HepG2 (cell line): ENCODE measurements around the gene ATG9A. TPM values are rescaled to one million over a fixed set of nuclear protein-coding genes. Genes with fewer than 3 reads are reported as not detected.
A peak's percentile ranks its signal among the peaks of the same experiment; 100 is the strongest.

ENCODE experiments used
- EEA1 ChIP-seq: sonication (generic); formaldehyde crosslinking; IDR thresholded peaks from 2 replicates; pipeline ENCODE4 v1.5.1; 2020; ENCODE audit warnings: mild to moderate bottlenecking, missing genetic modification reagents, borderline replicate concordance
- ETV6 ChIP-seq: sonication (generic); formaldehyde crosslinking; conservative IDR thresholded peaks from 2 replicates; pipeline ENCODE4 v1.4.0; 2020; ENCODE audit warnings: missing genetic modification reagents
- FOXO1 ChIP-seq: sonication (generic); formaldehyde crosslinking; IDR thresholded peaks from 2 replicates; pipeline ENCODE4 v1.4.0; 2020; ENCODE audit warnings: missing genetic modification reagents
- HNRNPLL ChIP-seq: fragments of 200-400 bp; formaldehyde crosslinking; IDR thresholded peaks from 2 replicates; pipeline ENCODE4 v1.6.1; 2017; ENCODE audit warnings: mild to moderate bottlenecking, low read depth, low read length; ENCODE audit not compliant: poor library complexity, severe bottlenecking
- HOXA3 ChIP-seq: sonication (generic); formaldehyde crosslinking; IDR thresholded peaks from 2 replicates; pipeline ENCODE4 v1.5.0; 2020; ENCODE audit warnings: missing genetic modification reagents
- KLF15 ChIP-seq: sonication (generic); formaldehyde crosslinking; IDR thresholded peaks from 2 replicates; pipeline ENCODE4 v1.8.1; 2023; ENCODE audit warnings: borderline replicate concordance, mild to moderate bottlenecking, inconsistent platforms, missing genetic modification reagents, mixed read lengths
- MBNL3 ChIP-seq: fragments of 250-450 bp; sonication (Bioruptor Pico); conservative IDR thresholded peaks from 2 replicates; pipeline ENCODE4 v1.8.0; 2022; ENCODE audit warnings: mild to moderate bottlenecking, inconsistent platforms
- NCOR1 ChIP-seq: fragments of 200-600 bp; sonication (generic); IDR thresholded peaks from 2 replicates; pipeline ENCODE4 v1.7.0; 2017; ENCODE audit warnings: antibody characterized with exemption, low read length, borderline replicate concordance
- NFKBIZ ChIP-seq: IDR thresholded peaks from 2 replicates; pipeline ENCODE4 v1.6.1; 2018; ENCODE audit warnings: missing genetic modification reagents, missing compliant biosample characterization
- NR2F2 ChIP-seq: IDR thresholded peaks from 2 replicates; pipeline ENCODE4 v1.6.1; 2012; ENCODE audit warnings: low read depth, inconsistent platforms, borderline replicate concordance
- TAF1 ChIP-seq: sonication (generic); formaldehyde crosslinking; IDR thresholded peaks from 2 replicates; pipeline ENCODE4 v1.4.0; 2020; ENCODE audit warnings: missing genetic modification reagents
- ZBTB3 ChIP-seq: sonication (generic); formaldehyde crosslinking; IDR thresholded peaks from 2 replicates; pipeline ENCODE4 v1.4.0; 2020; ENCODE audit warnings: low read depth, mild to moderate bottlenecking, moderate library complexity, missing genetic modification reagents, borderline replicate concordance
- ZC3H13 ChIP-seq: sonication (generic); formaldehyde crosslinking; IDR thresholded peaks from 2 replicates; pipeline ENCODE4 v1.8.1; 2023; ENCODE audit warnings: mild to moderate bottlenecking, missing genetic modification reagents, moderate library complexity
- ZC3H4 ChIP-seq: sonication (generic); formaldehyde crosslinking; IDR thresholded peaks from 2 replicates; pipeline ENCODE4 v1.4.0; 2020; ENCODE audit warnings: missing genetic modification reagents, borderline replicate concordance
- ZMYM2 ChIP-seq: sonication (generic); formaldehyde crosslinking; IDR thresholded peaks from 2 replicates; pipeline ENCODE4 v1.8.0; 2022; ENCODE audit warnings: mild to moderate bottlenecking, missing genetic modification reagents
- ZNF225 ChIP-seq: sonication (generic); formaldehyde crosslinking; IDR thresholded peaks from 2 replicates; pipeline ENCODE4 v1.4.0; 2020; ENCODE audit warnings: mild to moderate bottlenecking, missing genetic modification reagents
- ZNF253 ChIP-seq: sonication (generic); formaldehyde crosslinking; IDR thresholded peaks from 2 replicates; pipeline ENCODE4 v1.8.0; 2022; ENCODE audit warnings: mild to moderate bottlenecking, missing genetic modification reagents, borderline replicate concordance
- ZNF572 ChIP-seq: sonication (generic); formaldehyde crosslinking; IDR thresholded peaks from 2 replicates; pipeline ENCODE4 v1.5.1; 2020; ENCODE audit warnings: mild to moderate bottlenecking, missing genetic modification reagents
- ZNF788 ChIP-seq: sonication (generic); formaldehyde crosslinking; IDR thresholded peaks from 2 replicates; pipeline ENCODE4 v1.5.0; 2020; ENCODE audit warnings: mild to moderate bottlenecking, missing genetic modification reagents, borderline replicate concordance
- ZNF792 ChIP-seq: IDR thresholded peaks from 2 replicates; pipeline ENCODE4 v1.6.1; 2016
- ZNF878 ChIP-seq: sonication (generic); formaldehyde crosslinking; IDR thresholded peaks from 2 replicates; pipeline ENCODE4 v1.8.1; 2023; ENCODE audit warnings: mild to moderate bottlenecking, missing genetic modification reagents, moderate library complexity
- ZSCAN9 ChIP-seq: IDR thresholded peaks from 2 replicates; pipeline ENCODE4 v1.6.1; 2016; ENCODE audit warnings: borderline replicate concordance
- polyA plus RNA-seq, 8 experiments: library from polyadenylated mRNA; depleted of rRNA in 3 of 8; stranded (reverse) in 7 of 8; unstranded in 1 of 8; fragments of >200 nt; fragmentation: Illumina TruSeq in 4 of 8; extraction: Trizol in 4 of 8; gene quantifications; 2 replicates each; pipeline versions ENCODE4 v1.2.1 to v1.2.3, GENCODE V29; 2011 to 2016; ENCODE audit warnings: low read depth in 4 of 8, missing spikeins in 1 of 8, mixed read lengths in 1 of 8; ENCODE audit not compliant: insufficient read depth in 1 of 8
- total RNA-seq, 5 experiments: library from RNA; depleted of rRNA; stranded (reverse); fragments of >200 nt; fragmentation: Illumina TruSeq; extraction: Trizol; gene quantifications; 2 replicates each; pipeline ENCODE4 v1.2.3, GENCODE V29; 2016; ENCODE audit warnings: low read depth in 1 of 5
- TF ChIP-seq, protein P1 (sequence below): sonication (generic); formaldehyde crosslinking; IDR thresholded peaks from 2 replicates; pipeline ENCODE4 v1.8.0; 2022; ENCODE audit warnings: missing genetic modification reagents, mild to moderate bottlenecking, moderate library complexity, borderline replicate concordance
- TF ChIP-seq, protein P2 (sequence below): sonication (generic); formaldehyde crosslinking; IDR thresholded peaks from 2 replicates; pipeline ENCODE4 v1.5.0; 2020; ENCODE audit warnings: missing genetic modification reagents, mild to moderate bottlenecking, borderline replicate concordance

ATG9A gene
- total and polyA plus RNA-seq, 2 of the 13 experiments (the other 11 are each of a cell fraction or from before 2014, with no cell fraction given), result 35.0 to 131 TPM

DNA sequence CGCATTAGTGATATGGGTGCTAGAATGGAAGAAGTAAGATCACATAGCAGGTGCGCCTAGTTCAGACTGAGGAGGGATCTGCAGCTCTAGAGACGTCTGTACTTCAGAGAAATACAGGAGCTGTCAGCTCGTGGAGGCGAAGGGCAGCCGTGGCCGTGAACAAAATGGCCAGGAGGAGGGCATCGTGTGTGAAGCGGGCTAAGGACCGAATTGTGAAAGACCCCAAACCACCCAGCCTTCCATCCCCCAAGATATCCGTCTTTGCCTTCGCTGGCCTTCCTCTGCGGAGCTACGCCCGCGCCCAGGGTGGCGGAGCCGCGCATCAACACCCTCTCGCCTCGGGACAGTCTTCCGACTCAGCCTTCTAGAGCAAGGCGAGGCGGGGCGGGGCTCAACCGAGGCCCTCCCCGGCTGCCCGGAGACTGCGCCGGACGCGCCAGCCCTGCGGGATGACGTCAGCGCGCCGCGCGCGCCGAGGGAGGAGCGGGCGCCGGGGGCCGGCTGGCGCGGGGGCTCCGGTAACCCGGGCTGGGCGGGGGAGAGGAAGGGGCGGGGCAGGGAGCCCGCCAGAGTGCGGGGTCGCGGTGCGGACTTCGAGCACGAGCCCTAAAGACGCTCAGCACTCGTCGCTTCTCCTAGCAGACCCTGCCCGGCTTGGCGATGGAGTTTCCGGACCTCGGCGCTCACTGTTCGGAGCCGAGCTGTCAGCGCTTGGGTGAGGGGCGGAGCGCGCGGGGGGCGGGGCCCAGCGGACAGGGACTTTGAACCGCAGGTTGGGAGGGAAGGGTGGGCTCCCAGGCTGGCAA lies 22.9 kb downstream of the ATG9A start, which contains the start of gene ZFAND2B (continued):
- TF ChIP-seq ZNF225 (CRISPR knock-in tag) (peak; percentile 59; the same call in 1 of the 2 replicates), NFKBIZ (CRISPR knock-in tag) (peak; percentile 66; the same call in 1 of the 2 replicates), ZC3H4 (CRISPR knock-in tag) (peak; percentile 66; the same call in 1 of the 2 replicates), HOXA3 (peak; percentile 90), KLF15 (CRISPR knock-in tag) (no peak), EEA1 (CRISPR knock-in tag) (no peak; the same call in 1 of the 2 replicates), ZMYM2 (CRISPR knock-in tag) (no peak), NR2F2 (0 out of 2 replicates have a peak, but pooled peaks have one; percentile 16), ZC3H13 (CRISPR knock-in tag) (peak; percentile 82), ZNF253 (CRISPR knock-in tag) (no peak; the same call in 1 of the 2 replicates), ZNF792 (peak; percentile 80; the same call in 1 of the 2 replicates), ZBTB3 (0 out of 2 replicates have a peak, but pooled peaks have one; percentile 74), TAF1 (CRISPR knock-in tag) (peak; percentile 95), ZNF878 (CRISPR knock-in tag) (no peak), NCOR1 (peak; percentile 94), ZSCAN9 (CRISPR knock-in tag) (peak; percentile 78; the same call in 1 of the 2 replicates), HNRNPLL (peak; percentile 87), ZNF788 (CRISPR knock-in tag) (peak; percentile 67), FOXO1 (CRISPR knock-in tag) (peak; percentile 66), MBNL3 (CRISPR knock-in tag) (no peak), ZNF572 (CRISPR knock-in tag) (0 out of 2 replicates have a peak, but pooled peaks have one; percentile 33), ETV6 (0 out of 2 replicates have a peak, but pooled peaks have one; percentile 52)
- TF ChIP-seq, protein P1, sequence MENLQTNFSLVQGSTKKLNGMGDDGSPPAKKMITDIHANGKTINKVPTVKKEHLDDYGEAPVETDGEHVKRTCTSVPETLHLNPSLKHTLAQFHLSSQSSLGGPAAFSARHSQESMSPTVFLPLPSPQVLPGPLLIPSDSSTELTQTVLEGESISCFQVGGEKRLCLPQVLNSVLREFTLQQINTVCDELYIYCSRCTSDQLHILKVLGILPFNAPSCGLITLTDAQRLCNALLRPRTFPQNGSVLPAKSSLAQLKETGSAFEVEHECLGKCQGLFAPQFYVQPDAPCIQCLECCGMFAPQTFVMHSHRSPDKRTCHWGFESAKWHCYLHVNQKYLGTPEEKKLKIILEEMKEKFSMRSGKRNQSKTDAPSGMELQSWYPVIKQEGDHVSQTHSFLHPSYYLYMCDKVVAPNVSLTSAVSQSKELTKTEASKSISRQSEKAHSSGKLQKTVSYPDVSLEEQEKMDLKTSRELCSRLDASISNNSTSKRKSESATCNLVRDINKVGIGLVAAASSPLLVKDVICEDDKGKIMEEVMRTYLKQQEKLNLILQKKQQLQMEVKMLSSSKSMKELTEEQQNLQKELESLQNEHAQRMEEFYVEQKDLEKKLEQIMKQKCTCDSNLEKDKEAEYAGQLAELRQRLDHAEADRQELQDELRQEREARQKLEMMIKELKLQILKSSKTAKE (CRISPR knock-in tag), result peak; percentile 77
- TF ChIP-seq, protein P2, sequence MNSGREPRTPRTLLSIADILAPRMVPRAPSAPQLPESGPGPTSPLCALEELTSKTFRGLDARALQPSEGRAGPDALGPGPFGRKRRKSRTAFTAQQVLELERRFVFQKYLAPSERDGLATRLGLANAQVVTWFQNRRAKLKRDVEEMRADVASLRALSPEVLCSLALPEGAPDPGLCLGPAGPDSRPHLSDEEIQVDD (CRISPR knock-in tag), result peak; percentile 31; the same call in 1 of the 2 replicates
